GM18858 (cell line): ENCODE data around the gene ACTR8.

ENCODE experiments used
- ATAC-seq: cut with Tn5 transposase; IDR thresholded peaks from one replicate; pipeline ENCODE4 v1.9.1; 2021; ENCODE audit not compliant: unreplicated experiment

Gene ACTR8

GRCh38 chr3:53836084-53836872 lies 45.7 kb downstream of the ACTR8 start:
- ATAC-seq, result no peak

- no peak for ATAC-seq
These were observed 46.7 kb downstream of the ACTR8 start for GRCh38 chr3:53835257-53835656.

- no peak for ATAC-seq
These were observed 47.4 kb downstream of the ACTR8 start for GRCh38 chr3:53834429-53835095.

DNA sequence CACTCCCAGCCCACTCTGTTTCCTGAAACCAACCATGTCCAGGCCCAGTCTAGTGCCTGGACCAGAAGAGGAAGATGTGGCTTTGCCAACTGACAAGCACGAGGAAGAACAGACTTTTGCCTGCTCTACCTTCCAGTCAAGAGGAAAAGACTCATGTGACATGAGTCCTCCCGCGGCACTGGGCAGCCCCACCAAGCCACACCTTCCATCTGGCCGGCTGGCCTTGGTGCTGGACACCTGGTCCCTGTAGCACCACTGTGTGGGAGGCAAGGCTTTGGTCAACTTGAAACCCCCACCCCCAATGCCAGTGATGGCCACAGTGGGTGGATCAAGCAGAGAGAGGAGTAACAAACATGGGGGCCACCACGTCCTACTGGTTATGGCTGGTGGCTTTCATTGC lies 48.3 kb downstream of the ACTR8 start:
- no peak for ATAC-seq

- no peak for ATAC-seq
These were observed 48.8 kb downstream of the ACTR8 start for GRCh38 chr3:53833053-53833645.

DNA sequence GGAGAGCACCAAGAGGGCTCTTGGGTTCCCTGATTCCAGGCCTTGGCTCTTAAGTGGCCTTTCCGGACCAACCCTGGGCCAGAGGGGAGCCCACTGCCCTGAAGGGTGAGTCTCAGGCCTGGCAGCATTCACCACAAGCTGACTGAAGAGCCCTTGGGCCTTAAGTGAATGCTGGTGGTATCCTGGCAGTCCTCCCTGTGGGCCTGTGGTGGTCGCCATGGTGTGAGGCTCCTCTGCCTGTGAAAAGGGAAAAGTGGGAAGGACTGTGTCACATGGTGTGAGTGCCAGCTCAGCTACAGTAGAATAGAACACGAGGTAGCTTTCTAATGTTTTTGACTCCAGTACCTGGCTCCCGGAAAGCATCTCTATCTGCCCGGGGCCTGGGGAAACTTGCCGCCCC lies 51.0 kb downstream of the ACTR8 start:
- no peak for ATAC-seq

DNA sequence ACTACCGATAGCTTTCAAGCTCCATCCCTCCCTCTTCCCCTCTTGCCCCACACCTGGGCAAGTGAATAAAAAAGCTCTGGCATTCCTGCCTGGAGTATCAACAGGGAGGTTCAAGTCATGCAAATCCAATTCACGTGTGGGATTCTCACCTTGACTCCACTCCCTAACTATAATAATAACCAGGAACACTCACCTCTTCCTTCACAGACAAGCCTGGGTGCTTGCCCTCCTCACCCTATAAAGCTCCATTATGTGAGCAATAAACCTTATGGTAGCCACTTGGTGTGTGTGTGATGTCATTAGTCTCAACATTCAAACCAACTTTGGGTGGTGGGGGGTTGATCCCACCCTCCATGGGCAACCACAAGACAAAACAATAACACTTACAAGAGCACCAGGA lies 52.3 kb downstream of the ACTR8 start:
- ATAC-seq, result no peak

GRCh38 chr3:53828581-53828980 lies 53.4 kb downstream of the ACTR8 start:
- no peak for ATAC-seq

DNA sequence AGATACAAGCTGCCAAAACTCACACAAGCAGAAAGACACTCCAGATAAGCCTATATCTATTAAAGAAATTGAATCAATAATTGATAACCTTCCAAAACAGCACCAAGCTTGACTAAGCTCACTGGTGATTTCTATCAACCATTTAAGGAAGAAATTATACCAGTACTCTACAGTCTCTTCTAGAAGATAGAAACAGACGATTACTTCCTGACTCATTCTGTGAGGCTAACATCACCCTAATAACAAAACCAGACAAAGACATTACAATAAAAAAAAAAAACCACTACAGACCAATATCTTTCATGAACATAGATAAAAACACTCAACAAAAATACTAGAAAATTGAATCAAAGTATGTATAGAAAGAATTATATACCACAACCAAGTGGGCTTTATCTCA lies 55.9 kb downstream of the ACTR8 start:
- ATAC-seq, result no peak

- no peak for ATAC-seq
These were observed 57.2 kb downstream of the ACTR8 start for GRCh38 chr3:53824795-53825194.

GRCh38 chr3:53823956-53824657 lies 57.8 kb downstream of the ACTR8 start:
- no peak for ATAC-seq

DNA sequence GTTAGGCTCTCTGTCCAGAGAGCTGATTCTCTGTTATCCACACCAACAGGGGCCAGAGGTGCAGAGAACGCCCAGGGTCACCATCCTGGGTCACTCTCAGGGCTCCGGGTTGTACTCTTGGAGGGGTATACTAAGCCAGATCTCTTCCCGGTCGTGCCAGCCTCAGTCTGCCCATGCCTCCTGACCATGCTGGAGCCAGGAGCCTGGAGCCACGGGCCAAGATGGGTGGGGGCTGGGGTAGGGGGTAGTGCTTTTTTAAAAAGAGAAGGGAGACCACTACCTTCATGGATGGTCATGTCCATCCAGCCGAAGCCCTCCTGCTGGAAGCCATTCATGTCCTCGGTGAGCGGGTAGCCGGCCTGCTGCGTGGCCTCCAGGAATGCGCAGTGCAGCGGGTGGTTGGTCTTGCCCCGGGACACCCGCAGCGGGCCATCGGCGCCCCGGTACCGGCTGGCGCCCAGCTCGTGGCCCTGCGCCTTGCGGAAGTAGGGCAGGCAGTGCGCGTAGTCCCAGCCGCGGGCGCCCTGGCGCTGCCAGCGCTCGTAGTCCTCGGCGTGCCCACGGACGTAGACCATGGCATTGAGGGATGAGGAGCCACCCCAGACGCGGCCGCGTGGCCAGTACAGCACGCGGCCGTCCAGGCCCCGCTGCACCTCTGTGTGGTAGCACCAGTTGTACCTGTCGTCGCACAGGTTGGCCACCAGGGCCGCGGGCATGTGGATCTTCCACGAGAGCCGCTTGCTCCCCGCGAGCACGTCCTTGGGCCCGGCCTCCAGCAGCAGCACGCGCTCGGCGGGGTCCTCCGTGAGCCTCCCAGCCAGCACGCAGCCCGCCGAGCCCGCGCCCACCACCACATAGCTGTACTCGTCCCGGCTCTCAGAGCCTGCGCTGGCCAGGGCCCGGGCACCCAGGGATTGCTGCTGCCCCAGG lies 58.7 kb downstream of the ACTR8 start:
- ATAC-seq, result no peak

DNA sequence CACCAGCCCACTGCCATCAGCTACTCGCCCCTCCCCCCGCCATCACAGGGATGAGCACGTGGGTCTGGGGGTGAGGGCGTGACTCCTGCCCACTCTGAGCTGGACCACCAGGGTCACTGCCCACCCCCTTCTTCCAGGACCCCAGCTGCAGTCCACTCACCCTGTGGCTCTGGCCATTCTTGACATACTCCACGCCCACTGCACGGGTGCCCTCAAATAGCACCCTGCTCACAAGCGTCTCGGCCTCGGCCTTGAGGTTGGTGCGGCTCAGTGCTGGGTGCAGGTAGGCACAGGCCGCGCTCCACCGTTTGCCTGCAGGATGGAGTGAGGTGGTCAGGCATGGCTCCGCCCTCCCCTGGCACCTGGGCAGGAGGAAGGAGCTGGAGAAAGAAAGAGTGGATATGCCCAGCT lies 59.6 kb downstream of the ACTR8 start:
- ATAC-seq, result no peak

- ATAC-seq, result no peak
These were observed 60.3 kb downstream of the ACTR8 start for GRCh38 chr3:53821631-53822121.

GRCh38 chr3:53820756-53821580 lies 61.0 kb downstream of the ACTR8 start:
- no peak for ATAC-seq

GRCh38 chr3:53820084-53820483 lies 61.9 kb downstream of the ACTR8 start:
- ATAC-seq, result no peak

DNA sequence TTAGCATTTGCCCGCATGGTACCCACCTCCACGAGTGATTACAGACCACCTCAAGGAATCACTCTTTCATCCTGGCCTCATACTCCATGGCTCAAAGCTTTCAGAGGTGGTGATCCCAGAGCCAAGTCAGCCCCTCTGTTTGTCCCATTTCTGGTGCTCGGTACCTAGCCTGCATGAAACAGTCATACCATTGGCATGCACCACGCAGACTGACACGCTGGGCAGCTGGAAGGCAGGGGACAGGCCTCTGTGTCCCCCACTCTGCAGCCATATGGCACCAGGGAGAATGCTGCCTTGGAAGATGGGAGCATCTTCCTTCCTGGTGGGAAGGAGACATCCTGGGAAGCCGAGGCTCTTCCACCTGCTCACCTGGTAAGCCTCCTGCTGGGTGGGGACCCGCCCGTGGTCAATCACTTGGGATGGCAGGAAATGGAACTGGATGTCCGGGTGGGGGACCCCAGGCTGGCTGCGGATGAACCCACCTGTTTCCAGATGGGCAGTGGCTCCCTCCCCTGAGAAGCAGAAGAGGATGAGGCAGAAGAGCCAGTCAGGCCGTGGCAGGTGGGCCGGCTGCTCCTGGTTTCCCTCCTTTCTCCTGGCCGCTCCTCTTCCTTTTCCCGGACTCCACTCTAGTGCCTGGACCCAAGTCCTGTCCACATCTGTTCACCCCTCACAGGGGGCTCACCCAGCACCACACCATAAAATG lies 62.6 kb downstream of the ACTR8 start:
- ATAC-seq, result no peak

DNA sequence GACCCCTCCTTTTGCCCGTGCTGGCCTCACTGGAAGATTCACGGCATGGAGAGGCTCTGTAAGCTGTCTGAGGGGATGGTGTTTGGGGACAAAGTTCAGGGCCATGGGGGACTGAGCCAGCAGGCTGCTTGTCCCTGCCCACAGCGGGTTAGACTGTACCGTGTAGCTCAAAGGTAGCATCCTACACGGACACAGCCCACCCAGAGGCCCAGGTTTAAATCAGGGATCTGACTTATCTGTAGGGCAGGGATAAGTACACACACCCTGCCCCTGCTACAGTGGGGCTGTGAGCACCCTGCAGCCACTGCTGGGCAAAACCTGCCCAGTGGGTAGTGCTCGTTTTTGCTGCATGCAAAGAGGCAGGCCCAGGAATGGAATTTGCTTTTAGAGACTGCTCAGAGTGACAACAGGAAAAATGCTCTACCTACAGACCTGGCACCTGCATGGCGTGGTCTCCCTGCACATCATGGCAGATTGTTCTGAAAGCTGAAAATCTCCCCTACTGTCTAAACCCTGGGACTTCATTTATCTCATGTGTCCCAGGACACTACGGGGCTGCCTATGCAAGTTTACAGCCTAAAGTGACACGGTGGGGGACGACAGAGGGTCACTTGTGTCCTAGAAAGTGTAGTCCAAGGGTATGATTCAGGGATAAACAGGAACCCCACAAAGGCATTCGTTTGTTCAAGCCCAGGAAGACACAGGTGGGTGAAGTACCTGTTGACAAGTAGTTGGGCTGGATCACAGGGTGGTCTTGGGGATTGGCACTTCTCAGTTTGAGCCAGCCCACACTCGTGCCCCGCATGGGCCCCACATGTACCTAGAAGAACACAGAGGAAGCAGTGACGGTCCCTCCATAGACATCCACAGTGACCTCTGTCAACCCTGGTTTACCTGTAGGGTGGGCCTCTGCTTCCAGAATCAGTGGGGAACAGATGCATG lies 63.5 kb downstream of the ACTR8 start:
- ATAC-seq, result no peak
